Renal cortex interstitium (tissue), 11 donors: ENCODE measurements around the gene AKT1S1. TPM values are rescaled to one million over a fixed set of nuclear protein-coding genes. Genes with fewer than 3 reads are reported as not detected.

Experiments
- DNase-seq, 11 donors: peaks; one replicate each; pipeline ENCODE4 v3.0.0-alpha.2; 2013; ENCODE audit warnings: low read depth in 9 of 11, low spot score in 4 of 11; ENCODE audit errors: extremely low read depth in 1 of 11
- polyA plus RNA-seq, 3 donors: library from polyadenylated mRNA; unstranded; fragments of 120-200 nt; gene quantifications; one replicate each; pipeline ENCODE4 v1.2.1, GENCODE V29; 2013; ENCODE audit not compliant: insufficient read length in 3 of 3

Gene AKT1S1
- polyA plus RNA-seq, 3 donors, result 23.9 to 40.5 (median 38.1) TPM

DNA sequence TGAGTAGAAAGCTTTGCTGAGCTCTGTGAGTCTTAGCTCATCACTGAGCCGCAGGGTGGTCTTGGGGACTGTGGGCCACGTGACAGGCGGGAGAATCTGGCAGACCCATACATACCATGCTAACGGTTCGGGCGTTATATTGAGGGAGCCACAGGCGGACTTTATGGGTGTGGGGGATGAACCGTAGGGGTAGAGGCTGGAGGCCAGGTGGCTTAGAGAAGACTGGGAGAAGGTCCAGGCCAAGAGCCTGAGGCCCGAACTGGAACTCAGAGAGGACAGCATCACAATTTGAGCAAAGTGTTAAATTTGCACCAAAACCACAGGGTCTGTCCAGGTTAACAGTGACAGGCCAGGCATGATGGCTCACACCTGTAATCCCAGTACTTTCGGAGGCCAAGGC lies 36.6 kb upstream of the AKT1S1 start:
- DNase-seq, result no peak

GRCh38 chr19:49912965-49913685 lies 36.0 kb upstream of the AKT1S1 start:
- DNase-seq, result no peak

DNA sequence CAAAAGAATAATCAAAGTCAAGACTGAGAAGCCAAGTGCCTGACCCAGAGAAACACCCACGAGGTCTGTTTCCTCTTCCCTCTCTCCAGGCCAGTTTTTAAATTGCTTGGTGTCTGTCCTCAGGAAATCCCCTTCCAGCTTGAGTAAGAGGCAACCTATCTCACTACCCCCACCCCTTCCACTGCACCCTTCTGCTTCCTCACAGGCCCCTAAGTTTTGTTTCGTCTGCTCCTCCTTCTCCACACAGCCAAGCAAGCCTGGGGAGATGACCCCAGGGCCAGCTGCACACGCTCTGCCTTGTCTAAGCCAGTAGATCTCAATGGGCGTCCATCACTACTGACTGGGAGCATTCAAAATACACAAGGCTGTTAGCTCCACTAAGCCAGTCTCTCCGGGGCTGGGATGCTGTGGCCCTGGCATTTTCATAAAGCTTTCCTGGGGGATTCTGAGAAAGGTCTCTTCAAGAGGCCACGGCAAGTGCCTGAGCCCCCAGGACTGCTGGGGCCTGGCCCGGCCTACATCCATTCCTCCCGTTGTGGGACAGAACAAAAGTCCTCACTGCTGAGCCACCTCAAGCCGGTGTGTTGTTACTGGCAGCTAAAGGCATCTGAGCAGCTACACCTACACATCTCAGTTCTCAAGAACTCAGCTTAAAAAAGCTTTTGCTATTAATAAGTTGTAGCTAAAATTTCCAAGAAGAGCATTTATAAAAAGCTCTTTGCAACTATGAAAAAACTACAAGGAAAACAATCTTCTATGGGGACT lies 34.4 kb upstream of the AKT1S1 start:
- no peak for DNase-seq

DNA sequence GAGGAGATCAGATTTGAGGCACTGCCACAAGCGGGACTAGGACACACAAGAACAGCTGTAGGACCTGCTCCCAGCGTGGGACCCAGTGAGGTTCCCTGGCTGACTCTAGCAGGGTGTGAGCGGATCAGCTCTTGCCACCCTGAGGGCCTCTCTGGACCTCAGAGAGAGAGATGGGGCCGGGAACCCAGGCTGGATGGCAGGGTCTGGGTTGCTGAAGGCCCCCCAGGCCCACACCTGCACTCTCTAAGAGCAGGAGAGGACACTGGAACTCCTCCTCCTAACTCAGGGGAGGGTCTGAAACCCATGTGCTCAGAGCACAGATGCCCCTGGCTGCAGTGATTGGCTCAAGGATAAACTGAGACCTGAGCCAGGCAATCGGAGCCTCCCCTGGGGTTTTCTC lies 33.0 kb upstream of the AKT1S1 start:
- DNase-seq, result no peak

DNA sequence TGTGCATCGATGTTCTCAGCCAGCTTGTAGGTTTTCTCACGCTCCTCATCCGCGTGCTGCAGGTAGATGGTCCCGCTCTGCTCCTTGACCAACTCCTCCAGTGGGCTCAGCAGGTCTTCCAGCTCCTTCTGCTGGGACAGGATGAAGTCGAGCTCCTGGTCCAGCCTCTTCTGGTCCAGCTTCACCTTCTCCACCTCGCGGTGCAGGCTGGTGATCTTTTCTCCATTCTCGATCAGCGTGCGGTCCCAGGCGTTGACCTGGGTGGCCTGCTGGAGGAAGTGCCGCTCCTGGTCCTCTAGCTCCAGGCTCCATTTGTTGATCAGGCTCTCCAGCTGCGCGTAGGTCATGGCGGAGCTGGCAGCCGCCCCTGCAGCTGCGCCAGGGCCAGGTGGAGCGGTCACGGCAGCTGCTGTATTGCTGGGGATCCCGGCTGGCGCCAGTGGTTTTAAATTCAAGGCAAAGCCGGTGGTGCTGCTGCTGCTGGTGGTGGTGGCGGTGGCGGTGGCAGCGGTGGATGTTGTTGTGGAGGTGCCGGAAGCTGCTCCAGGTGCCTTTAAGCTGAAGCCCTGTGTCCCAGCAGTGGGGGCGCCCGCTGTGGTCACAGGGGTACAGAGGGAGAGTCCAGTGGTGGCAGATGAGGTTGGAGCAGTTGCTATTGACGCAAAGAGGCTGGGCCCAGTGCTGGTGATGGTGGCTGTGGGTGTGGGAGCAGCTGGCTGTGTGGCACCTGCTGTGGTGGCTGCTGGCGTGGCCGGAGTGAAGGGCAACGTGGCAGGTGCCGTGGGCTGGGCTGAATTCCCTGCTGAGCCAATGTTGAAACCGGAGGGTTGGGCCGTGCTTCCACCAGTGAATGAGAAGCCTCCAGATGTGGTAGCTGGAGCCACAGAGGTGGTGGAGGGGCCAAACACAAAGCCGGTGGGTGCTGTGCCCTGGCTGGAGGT lies 31.6 kb upstream of the AKT1S1 start:
- no peak for DNase-seq

DNA sequence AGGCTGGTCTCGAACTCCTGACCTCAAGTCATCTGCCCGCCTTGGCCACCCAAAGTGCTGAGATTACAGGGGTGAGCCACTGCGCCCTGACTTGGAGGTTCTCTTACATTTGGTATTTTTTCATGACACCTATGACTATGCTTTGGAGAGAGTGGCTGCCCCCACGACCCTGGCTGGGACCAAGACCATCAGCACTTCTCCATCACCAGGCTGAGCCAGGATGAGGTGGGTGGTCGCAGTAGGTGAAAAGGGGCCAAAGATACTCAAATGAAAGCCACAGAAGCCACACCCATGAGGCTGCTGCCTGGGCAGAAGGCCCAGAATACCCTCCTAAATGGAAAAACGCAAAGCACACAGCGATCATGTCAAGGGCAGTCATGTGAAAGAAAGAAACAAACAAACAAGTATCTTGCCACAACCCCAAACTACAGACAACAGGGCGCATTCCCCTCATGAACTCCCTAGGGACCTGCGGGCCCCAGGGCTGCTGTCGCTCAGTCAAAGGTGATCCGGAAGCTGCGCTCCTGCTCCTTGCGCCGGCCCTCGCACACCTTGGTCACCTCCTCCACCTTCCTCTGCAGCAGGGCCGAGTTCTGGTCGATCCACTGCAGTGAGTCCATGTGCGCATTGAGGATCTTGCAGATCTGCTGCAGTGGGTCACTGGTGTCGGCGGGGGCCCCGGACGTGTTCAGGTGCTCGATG lies 30.7 kb upstream of the AKT1S1 start:
- DNase-seq, result no peak

GRCh38 chr19:49906879-49907564 lies 29.9 kb upstream of the AKT1S1 start:
- DNase-seq, result no peak

GRCh38 chr19:49904136-49904535 lies 27.0 kb upstream of the AKT1S1 start:
- DNase-seq, result no peak

GRCh38 chr19:49896863-49897621 lies 19.9 kb upstream of the AKT1S1 start, which contains the start of gene IL4I1:
Gene IL4I1, minus strand, starts transcription at chr19:49896887. Its CDS starts 727 bp downstream, at chr19:49896160.
- peak in 1 of 11 donors; percentile 37 for DNase-seq

DNA sequence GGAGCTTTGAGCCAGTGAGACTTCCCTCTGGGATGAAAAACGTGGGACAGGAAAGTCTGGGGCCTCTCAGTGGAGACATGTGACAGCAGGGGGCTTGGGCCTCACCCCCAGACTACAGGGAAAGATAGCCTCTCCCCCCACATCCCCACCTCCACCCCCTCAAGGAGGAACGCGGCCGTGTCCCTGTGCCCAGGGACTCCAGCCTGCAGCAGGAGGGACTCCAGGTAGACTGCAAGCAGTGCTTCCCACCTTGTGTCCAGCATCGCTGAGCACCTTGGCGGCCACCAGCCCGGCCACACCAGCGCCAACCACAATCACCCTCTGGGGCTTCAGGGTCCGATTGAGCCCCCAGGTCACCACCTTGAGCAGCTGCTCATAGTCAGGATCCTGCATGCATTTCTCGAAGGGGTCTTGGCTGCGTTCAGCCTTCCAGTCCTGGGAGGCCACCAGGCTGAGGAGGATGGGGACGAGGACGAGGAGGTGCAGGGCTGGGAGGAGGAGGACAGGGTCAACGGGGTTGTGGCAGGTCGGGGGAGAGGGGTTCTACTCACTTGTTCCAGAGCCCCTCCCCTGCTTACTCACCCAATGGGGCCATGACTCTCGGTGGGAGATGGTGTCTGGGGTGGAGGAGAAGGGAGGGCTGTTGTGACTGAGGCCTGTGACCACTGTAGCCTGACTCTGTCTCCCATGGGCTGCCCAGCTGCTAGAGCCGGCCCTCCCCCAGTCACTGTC lies 18.6 kb upstream of the AKT1S1 start:
- no peak for DNase-seq

- DNase-seq, result no peak
Observed at GRCh38 chr19:49894879-49895565, 17.9 kb upstream of the AKT1S1 start.

DNA sequence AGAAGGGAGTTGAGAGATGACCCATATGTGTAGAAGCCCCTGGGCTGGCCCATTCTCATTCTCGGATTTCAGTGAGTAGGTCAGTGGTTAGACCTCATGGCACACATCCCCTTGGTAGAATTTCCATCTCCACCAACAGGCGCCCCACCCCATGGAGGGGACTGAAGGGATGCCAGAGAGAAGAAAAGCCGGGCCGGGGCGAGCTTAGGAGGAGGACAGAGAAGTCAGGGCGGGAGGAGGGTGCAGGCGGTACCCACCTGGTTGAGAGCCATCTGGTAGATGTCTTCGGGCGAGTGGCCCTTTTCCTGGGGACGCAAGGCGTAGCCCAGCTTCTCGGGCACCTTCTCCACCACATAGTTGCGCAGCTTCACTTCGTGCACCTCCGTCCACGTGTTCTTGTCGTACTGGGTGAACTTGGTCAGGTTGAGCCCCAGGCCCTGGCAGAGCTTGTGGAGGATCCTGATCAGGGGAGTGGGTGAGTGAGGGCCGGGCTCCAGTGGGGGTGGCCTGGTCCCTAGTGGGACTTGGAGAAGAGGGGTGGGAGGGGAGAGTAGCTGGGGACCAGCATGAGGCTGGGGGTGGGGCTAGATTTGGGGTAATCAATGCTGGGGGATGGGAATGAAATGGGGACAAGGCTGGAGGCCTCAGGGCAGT lies 17.0 kb upstream of the AKT1S1 start:
- DNase-seq, result no peak

DNA sequence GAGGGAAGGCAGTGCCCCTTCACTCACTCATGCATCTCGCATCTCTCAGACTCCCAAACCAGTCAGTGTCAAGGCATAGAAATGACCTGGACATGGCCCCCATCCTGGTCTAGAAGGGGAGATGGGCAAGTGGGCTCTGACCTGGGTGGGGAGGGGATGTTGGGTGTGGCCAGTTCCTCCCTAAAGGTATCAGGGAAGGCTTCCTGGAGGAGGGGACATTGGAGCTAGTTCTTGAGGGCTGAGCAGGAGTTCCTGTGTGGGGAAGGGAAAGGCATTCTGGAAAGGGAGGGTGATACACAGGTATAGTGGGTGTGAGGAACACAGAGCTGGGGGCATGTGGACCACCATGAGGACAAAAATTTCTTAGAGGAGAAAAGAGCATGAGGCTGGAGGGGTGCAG lies 15.6 kb upstream of the AKT1S1 start:
- DNase-seq, result no peak

DNA sequence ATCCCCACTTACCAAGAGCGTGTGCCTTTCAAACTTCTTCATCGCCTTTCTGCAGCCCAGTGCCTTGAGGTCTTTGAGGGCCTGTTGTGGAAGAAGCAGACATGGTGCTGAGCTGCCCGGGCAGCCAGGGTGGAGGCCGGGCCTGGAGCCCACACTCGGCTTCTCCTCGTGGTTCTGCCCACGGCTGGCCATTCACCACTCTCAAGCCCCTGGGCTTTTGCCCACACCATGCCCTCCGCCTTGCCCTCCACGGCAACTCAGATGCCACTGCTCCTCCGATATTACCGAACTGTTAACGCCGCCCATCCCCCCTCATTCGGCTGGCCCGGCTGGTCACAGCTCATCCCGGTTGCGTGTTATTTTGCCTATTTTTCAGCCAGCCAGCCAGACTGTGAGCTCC lies 14.2 kb upstream of the AKT1S1 start:
- no peak for DNase-seq

- DNase-seq, result no peak
Observed at GRCh38 chr19:49890349-49891311, 13.5 kb upstream of the AKT1S1 start.
